Calu3 (cell line): ENCODE measurements around the gene PTGES2. TPM values are rescaled to one million over a fixed set of nuclear protein-coding genes. Genes with fewer than 3 reads are reported as not detected.
"Not testable (repeated sequence)": the region's sequence is repeated elsewhere in the genome, so short reads cannot be mapped to it uniquely, and the experiment has no call there.

ENCODE experiments used
- BruUV-seq: library from RNA; stranded (reverse); fragments of 400-500 nt; replicated peaks from 2 replicates; lab custom pipeline; 2021; lab: Mats Ljungman, UMichigan
- CTCF ChIA-PET: fragments of 300-600 bp; sonication (Branson Sonifier 250); formaldehyde crosslinking; loops from one replicate; lab custom pipeline; 2022; ENCODE audit warnings: antibody characterized with exemption; lab: Charles Lee
- DNase-seq: peaks from one replicate; pipeline ENCODE4 v3.0.0; 2022
- H3K27ac Mint-ChIP-seq: one replicate; pipeline ENCODE4 v1.8.0; 2022; ENCODE audit warnings: mixed read lengths; ENCODE audit not compliant: unreplicated experiment
- H3K27me3 Mint-ChIP-seq: one replicate; pipeline ENCODE4 v1.8.0; 2022; ENCODE audit warnings: mixed read lengths; ENCODE audit not compliant: unreplicated experiment
- H3K36me3 Mint-ChIP-seq: one replicate; pipeline ENCODE4 v1.8.0; 2022; ENCODE audit warnings: mild to moderate bottlenecking, moderate library complexity, mixed read lengths; ENCODE audit not compliant: insufficient read depth, unreplicated experiment
- H3K4me1 Mint-ChIP-seq: one replicate; pipeline ENCODE4 v1.8.0; 2022; ENCODE audit warnings: mild to moderate bottlenecking, low read depth, mixed read lengths; ENCODE audit not compliant: unreplicated experiment
- H3K4me3 Mint-ChIP-seq: one replicate; pipeline ENCODE4 v1.8.0; 2022; ENCODE audit warnings: mild to moderate bottlenecking, low read depth, moderate library complexity, mixed read lengths; ENCODE audit not compliant: unreplicated experiment
- H3K9me3 Mint-ChIP-seq: one replicate; pipeline ENCODE4 v1.8.0; 2022; ENCODE audit warnings: low read depth, mixed read lengths; ENCODE audit not compliant: unreplicated experiment
- intact Hi-C: fragments of 100-400 bp; cut with micrococcal nuclease; formaldehyde crosslinking; loops from one replicate; pipeline ENCODE4 v1.10.0; 2022; ENCODE audit not compliant: unreplicated experiment
- total RNA-seq: library from RNA; stranded (reverse); gene quantifications from 2 replicates; pipeline ENCODE4 v1.2.3, GENCODE V29; 2022
- TF ChIP-seq, protein P1 (sequence below): fragments of 200-600 bp; IDR thresholded peaks from one replicate; pipeline ENCODE4 v1.8.0; 2022; ENCODE audit warnings: antibody characterized with exemption; ENCODE audit not compliant: unreplicated experiment

The PTGES2 gene
- total RNA-seq, 1 experiment from 2014 or later, result 137 TPM

- Mint-ChIP-seq H3K36me3 (peaks cover 51% of the 10 kb centered on the region), H3K4me3 (peak overlapping the region; percentile 94), H3K9me3 (peaks cover 13% of the 10 kb centered on the region), H3K4me1 (peaks cover 20% of the 10 kb centered on the region)
- H3K27me3 Mint-ChIP-seq, H3K27ac Mint-ChIP-seq, BruUV-seq, intact Hi-C loops, CTCF ChIA-PET: not testable (repeated sequence)
- TF ChIP-seq, protein P1, sequence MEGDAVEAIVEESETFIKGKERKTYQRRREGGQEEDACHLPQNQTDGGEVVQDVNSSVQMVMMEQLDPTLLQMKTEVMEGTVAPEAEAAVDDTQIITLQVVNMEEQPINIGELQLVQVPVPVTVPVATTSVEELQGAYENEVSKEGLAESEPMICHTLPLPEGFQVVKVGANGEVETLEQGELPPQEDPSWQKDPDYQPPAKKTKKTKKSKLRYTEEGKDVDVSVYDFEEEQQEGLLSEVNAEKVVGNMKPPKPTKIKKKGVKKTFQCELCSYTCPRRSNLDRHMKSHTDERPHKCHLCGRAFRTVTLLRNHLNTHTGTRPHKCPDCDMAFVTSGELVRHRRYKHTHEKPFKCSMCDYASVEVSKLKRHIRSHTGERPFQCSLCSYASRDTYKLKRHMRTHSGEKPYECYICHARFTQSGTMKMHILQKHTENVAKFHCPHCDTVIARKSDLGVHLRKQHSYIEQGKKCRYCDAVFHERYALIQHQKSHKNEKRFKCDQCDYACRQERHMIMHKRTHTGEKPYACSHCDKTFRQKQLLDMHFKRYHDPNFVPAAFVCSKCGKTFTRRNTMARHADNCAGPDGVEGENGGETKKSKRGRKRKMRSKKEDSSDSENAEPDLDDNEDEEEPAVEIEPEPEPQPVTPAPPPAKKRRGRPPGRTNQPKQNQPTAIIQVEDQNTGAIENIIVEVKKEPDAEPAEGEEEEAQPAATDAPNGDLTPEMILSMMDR, result peak; percentile 15
- DNase-seq, result peak; percentile 67
Measured at GRCh38 chr9:128129976-128130590, 2.6 kb upstream of the PTGES2 start.

DNA sequence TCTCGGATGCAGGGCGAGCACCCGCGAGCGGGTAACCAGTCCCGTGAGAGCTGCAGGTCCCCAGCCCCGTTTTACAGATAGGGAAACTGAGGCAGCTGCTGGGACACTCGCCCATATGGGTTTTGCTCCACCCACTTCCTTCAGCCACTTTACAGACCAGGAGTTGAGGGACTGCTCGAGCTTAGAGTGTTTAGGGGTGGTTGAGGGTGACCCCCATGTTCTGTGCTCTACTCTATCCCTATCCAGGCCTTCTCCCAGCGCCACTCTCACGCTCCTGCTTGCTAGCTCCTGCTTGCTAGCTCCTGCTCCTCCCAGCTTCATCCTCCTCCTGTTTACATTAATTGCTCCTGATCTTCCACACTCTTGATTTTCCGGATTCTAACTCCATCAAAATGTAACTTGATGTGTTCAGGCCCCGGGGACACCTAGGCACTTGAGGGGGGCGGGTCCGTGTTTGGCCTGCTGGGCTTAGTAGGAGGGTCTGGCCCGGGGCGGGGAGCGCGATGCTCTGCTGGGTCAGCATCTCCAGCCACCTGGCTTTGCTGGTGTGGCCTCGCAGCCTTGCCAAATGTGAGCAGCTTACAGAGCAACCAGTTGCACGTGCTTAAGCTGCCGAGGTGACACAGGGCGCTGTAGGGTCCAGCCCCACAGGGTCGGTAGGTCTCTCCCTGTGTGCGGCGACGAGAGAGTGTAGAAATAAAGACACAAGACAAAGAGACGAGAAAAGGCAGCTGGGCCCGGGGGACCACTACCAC, 1.5 kb upstream of the PTGES2 start:
- BruUV-seq, result TSS peak; percentile 87
- H3K36me3 Mint-ChIP-seq, result peaks cover 61% of the 10 kb centered on the region
- TF ChIP-seq, protein P1, result no peak
- peak overlapping the region; percentile 94 for H3K4me3 Mint-ChIP-seq
- H3K27ac Mint-ChIP-seq, result peak overlapping the region; percentile 98
- H3K9me3 Mint-ChIP-seq, result peaks cover 13% of the 10 kb centered on the region
- DNase-seq, result no peak
- intact Hi-C loops, result no loop called here
- no peaks in the 10 kb centered on the region for H3K27me3 Mint-ChIP-seq
- CTCF ChIA-PET, result interaction anchor here (1.0 to 1.6 kb wide), 3 partner anchors 20 to 62 kb away, joined by 3 to 6 read pairs (median 5); partner anchors contain the start of genes BBLN, LCN2, NAIF1 and SLC25A25
- peaks cover 22% of the 10 kb centered on the region for H3K4me1 Mint-ChIP-seq

- no TSS peak for BruUV-seq
- H3K4me3 Mint-ChIP-seq, result peak overlapping the region; percentile 94
- H3K27ac Mint-ChIP-seq, result peak overlapping the region; percentile 98
- H3K27me3 Mint-ChIP-seq, result no peaks in the 10 kb centered on the region
- intact Hi-C loops, result no loop called here
- peaks cover 69% of the 10 kb centered on the region for H3K36me3 Mint-ChIP-seq
- TF ChIP-seq, protein P1, result no peak
- H3K4me1 Mint-ChIP-seq, result peaks cover 22% of the 10 kb centered on the region
- DNase-seq, result peak; percentile 80
- CTCF ChIA-PET, result interaction anchor here (0.9 to 1.6 kb wide), 4 partner anchors 9 to 61 kb away, joined by 3 to 6 read pairs (median 4); partner anchors contain the start of genes BBLN, LCN2, NAIF1 and SLC25A25
- peaks cover 6% of the 10 kb centered on the region for H3K9me3 Mint-ChIP-seq
Measured at GRCh38 chr9:128127990-128128835, 684 bp upstream of the PTGES2 start.
